OCI-LY3 (cell line): ENCODE data around the gene SLC32A1.

ENCODE experiments used
- CTCF ChIP-seq: fragments of 200-600, 300-600 bp; sonication (generic); IDR thresholded peaks from 2 replicates; pipeline ENCODE4 v1.5.1; 2014; ENCODE audit warnings: antibody characterized with exemption, low read length, low read depth
- EZH2phosphoT487 ChIP-seq: fragments of 200-600 bp; shearing (Covaris generic); IDR thresholded peaks from 2 replicates; pipeline ENCODE4 v1.6.1; 2018; ENCODE audit warnings: antibody characterized with exemption, mixed run types, low read depth

GRCh38 chr20:38729767-38730166 is 5.5 kb downstream of the SLC32A1 start:
- TF ChIP-seq EZH2phosphoT487, result no peak
- TF ChIP-seq CTCF, result no peak
